Measurements from ENCODE around the gene PTPN14.
"Not testable (repeated sequence)": the region's sequence is repeated elsewhere in the genome, so short reads cannot be mapped to it uniquely, and the experiment has no call there.

Gene PTPN14

DNA sequence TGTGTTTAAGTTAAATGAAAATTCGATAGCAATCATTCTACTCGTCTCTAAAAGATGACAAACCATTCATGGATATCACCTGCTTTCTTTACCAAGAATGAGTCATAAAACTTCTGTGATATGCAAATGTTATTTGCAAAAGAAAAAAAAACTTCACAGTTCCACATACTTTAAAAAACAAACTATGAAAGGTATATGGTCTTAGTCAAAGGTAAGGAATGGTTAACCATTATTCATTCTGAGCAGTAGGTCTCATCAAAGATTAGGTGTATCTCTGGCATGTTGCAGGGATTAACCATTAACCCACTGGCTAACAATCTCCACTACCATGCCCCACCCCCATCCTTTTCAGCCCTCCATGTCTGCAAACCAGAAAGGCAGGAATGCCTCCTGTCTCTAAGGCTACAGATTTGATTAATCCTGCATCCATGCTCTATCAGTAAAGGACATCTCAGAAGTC is 44.4 kb downstream of the PTPN14 start:
- no peak for DNase-seq

DNA sequence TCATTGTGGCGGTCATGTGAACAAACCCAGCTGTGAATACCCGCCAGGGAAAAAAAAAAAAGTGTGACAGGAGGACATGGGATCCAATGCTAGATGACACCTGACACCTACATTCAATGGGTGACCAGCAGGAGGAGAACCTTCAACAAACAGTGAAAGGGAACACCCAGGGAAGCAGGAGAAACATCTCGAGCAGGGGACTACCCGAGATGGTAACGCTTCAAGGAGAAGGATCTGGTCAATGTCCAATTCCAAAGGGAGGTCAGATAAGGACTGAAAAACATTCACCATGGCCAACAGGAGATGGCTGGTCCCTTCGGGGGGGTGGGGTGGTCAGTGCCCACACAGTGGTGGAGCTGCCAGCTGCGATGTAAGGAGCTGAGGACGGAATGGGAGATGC is 46.3 kb downstream of the PTPN14 start:
- DNase-seq, result no peak

DNA sequence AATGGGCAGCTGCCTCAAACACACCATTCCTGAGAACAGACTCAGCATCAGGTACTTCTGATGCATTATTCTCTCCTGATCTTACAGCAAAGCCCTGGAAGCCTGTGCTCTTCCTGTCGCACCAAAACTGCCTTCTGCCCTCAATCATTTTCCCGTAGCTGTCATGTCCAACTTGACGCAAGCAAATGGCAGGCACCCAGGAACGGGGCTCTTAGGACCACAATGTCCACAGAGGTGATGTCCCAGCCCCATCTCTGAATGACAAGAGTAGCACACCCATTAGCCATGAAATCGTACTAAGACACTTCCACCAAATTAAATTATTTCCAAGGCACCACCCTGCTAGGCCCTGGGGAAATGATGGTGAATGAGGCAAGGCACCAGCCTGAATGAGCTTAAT is 47.1 kb downstream of the PTPN14 start:
- no peak for DNase-seq

DNA sequence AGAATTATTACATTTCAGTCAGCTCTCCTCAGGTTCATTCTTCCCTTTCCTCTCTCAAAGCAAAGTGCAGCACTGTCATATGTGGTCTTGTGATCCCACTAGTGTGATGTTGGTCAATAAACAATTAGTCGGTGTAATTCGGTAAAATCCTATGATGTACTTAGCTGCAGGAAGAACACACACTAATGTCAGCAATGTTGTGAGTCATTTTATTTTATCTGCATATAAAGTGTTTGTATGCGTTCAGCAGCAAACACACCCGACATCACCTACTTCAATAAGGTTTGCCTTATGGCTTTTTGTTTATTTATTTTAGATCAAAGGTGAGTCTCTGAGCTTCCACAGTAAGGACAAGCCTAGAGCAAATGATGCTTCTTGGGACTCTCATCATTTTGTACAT is 47.8 kb downstream of the PTPN14 start:
- DNase-seq, result no peak

DNA sequence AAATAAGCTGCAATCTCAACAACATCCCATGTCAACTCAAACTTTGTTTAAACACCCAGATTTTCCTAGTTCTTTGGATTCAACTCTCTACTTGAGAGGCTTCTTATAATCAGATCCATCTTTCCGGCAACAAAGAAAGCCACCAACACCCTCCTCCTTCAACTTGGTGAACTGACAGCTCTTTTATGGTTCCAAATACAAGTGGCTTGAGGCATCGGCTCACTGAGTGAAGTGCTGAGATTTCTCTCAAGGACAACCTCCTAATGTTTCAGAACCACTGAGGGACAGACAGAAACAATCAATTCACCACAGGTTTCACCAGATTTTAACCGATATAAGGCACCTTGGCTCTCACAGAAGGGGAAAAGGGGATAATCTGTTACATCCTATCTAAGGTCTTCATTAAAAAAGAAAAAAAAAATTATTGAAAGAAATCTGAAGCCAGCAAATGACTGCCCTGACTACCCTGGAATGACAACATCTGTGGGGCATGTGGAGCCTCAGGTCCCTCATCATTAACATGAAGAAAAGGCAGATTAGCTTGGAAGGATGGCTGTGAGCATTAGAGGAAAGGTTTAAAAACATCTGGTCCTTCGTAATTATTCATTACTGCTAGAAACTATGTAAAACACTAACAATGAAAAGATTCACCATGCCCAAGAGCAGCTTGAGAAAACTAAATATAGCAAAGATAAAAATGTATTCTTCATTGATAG is 50.9 kb downstream of the PTPN14 start:
- no peak for DNase-seq

DNA sequence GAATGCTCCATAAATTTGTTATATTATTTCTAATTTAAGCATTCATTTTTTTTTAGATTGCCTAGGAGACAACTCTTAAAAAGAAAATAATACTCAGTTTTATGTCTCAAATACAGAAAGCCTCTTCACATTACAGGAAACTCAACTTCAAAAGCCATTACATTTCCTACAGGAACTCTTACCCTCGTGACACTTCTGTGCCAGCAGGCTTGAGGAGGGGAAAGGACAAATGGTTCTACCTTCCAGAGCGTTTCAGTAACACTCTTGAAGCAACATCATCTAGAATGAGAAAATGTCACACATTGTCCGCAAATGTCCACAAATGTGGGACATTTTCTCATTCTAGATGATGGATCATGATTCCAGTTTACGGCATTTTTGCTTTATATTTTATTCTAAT is 51.7 kb downstream of the PTPN14 start:
- no peak for DNase-seq

DNA sequence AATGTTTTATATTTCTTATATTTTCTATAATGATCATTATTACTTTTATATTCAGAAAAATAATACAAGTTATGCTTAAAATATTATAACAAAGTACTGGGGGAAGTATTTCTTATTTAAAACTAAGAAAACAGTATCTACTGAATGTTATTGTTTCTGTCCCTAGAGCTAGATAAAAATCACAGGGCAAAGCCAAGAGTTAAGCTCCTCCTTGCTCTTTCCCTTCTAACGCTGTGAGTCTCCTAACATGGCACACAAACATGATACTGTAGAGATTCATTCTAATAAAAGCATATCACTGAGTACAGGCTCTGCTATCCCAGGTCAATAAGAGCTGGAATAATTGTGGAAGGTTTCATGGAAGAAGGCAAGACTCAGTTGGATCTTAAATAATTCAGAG is 53.4 kb downstream of the PTPN14 start:
- DNase-seq, result no peak

DNA sequence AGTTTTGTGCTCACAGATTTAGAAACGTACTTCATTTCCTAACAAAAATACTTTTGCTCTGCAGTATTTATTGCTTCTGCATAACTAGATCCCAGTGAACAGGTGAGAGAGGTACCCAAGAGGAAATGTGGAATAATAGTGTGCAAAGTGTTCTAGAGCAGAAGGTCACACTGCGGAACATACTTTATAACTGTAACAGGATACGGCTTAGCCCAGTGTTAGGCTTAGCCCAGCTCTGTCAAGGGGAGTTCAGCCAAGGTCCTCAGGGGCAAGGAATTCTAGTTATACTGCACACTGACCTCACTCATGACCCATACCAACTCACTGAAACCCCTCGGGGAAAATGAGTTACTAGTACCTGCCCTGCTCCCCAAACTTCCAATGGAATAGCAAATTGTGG is 55.3 kb downstream of the PTPN14 start:
- no peak for DNase-seq

DNA sequence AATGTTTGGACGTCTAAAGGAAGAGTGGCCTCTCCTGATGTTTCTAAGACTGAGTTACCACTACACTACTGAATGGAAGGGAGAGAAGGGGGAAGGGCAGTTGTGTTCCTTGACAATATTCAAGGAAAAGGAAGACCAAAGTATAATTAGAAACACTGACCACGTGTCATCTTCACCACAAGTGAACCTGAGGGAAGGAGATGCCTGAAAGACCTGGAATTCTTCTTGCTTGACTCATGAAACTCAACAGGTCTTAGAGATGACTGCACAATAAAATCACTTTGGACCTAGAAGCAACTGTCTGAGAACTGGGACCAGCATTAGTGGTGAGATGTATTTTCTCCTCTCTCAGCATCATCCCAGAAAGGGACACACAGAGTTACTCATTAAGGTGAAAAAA is 56.7 kb downstream of the PTPN14 start:
- DNase-seq, result no peak

DNA sequence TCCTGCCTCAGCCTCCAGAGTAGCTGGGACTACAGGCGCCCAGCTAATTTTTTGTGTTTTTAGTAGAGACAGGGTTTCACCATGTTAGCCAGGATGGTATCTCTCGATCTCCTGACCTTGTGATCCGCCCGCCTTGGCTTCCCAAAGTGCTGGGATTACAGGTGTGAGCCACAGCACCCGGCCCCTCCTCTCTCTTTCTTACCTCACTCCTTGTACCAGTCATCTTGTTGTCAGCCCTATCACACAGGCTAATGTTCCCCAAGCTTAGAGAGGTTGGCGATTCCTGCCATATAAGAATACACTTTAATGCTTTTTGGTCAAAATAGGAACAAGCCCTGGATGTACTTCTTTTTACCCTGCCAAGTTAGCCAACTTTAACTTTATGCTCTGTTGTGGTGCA is 57.2 kb downstream of the PTPN14 start:
- not testable (repeated sequence) for DNase-seq

DNA sequence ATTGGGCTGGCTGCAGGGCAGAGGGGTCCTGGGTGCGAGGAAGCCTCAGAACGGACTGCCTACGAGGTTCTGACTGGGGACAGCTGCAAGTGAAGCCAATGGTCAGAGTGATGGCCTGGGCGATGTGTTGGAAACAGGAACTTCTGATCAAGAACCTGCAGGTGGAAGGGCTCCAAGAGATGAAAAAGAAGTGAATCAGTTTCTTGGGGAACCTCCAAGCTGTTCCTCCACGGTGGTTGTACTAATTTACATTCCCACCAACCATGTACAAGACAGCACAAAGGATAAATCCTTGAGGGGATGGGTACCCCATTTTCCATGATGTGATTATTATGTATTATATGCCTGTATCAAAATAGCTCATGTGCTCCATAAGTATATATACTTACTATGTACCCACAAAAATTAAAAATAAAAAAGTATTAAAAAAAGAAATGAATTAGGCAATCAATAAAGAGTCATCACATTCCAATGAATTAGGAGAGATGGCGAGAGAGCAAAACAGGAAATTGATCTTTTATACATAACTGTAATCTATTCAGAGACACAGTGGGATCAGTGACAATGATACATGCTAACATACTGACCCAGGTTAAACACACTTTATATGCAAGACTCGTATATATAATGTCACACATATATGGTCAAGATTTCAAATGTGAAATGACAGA is 58.1 kb downstream of the PTPN14 start:
- no peak for DNase-seq

DNA sequence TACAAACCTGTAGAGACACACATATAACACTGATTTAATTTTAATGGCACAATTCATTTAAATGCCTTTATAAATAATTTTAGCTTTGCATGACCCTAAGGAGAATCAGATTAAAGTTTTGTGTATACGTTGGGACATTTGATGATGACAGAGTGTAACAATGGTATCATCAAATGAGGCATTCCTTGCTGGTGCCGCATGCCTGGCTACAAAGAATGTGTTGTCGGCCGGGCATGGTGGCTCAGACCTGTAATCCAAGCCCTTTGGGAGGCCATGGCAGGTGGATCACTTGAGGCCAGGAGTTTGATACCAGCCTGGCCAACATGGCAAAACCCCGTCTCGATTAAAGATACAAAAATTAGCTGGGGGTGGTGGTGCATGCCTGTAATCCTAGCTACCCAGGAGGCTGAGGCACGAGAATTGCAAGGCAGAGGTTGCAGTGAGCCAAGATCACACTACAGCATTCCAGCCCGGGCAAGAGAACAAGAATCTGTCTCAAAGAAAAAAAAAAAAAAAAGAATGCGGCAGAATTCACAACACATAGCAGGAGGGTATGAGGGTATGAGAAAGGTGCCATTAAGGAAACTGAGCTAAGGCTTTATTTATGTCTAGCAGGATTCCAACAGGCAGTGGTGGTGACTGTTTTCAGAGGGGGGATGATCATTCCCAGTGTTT is 58.9 kb downstream of the PTPN14 start:
- no peak for DNase-seq

DNA sequence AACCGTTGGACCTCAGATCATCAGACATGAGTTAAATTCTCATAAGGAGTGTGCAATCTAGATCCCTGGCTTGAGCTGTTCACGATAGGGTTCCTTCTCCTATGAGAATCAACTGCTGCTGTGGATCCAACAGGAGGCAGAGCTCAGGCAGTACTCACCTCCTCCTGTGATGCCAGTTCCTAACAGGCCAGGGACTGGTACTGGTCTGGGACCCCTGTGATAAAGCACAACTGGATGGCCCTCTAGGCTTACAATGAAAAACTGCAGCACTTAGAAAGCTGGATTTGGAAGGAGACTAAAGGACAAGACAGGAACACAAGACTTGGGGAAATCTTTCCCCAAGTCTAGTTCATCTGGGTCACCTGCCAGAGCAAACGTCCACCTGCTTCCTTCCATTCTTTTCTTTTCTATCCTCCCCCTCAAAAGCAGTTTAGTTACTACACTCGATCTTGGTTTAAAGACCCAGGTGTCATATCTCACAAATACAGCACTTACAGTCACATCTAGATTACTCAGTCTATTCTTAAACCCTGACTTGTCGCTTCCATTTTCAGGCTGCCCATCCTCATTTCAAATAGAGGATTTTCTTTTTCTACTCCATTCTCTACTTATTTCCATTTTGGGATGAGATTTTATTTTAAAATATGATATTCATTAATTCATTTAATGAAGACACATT is 59.8 kb downstream of the PTPN14 start:
- DNase-seq, result no peak

DNA sequence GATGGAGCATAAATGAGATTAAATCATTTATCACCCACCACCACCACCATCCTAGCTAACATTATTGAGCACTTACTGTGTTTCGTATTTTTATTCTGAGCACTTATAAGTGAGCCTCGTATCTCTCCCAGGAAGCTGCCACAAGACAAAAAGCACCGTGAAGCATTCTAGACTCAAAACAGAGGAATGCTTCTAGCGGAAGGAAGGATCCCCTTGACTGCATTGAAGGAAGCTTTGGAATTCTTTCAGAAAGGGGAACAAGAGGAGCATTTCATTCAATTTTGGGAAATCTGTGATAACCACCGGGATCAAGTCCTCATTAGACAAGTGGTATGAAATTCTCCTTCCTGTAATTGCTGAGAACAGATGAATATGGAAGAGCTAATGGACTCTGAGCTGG is 66.3 kb downstream of the PTPN14 start:
- no peak for DNase-seq

DNA sequence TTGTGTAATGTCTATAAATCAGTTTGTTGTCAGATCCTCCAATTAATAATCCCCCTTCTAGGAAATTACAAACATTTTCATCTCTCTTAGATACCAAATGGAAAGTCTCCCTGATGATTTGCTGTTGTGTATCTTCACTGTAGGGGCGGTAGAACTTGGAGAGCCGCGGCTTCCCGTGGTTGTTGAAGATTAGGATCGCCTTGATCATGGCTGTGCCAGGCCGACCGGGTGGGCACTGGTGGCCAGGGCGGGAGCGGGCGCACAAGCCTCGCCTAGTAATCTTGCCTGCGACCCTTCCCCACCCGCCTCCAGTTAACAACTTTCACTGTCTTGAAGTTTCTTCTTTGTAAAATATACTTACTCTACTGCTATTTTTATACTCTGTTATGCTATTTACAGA is 68.2 kb downstream of the PTPN14 start:
- DNase-seq, result not testable (repeated sequence)

DNA sequence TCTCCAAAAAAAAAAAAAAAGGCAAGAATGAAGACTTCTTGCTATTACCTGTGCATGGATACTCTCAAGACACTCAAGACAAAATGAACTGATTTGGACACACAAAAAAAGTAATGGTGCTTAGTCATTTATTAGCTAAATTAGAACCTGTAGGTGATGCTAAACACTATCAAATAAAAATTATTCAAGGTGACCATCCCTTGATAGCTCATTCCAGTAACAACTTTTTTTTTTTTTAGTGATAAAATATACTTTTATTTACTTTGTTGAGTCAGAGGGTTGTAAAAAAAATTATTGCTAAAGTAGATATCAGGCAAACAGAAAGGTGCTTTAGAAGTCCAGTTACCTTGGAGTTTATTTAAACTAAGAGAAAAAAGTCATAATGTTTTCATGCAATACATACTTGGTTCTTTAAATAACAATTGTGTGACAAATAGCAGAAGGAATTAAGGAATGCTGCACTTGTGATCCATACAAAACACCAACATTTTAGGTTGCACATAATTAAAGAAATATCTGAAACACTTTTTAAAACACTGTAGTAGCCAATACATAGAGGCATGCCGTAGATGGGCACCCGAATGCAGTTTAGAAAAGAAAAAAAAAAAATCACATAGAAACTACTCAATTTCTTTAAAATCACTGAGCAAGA is 69.3 kb downstream of the PTPN14 start:
- DNase-seq, result not testable (repeated sequence)

DNA sequence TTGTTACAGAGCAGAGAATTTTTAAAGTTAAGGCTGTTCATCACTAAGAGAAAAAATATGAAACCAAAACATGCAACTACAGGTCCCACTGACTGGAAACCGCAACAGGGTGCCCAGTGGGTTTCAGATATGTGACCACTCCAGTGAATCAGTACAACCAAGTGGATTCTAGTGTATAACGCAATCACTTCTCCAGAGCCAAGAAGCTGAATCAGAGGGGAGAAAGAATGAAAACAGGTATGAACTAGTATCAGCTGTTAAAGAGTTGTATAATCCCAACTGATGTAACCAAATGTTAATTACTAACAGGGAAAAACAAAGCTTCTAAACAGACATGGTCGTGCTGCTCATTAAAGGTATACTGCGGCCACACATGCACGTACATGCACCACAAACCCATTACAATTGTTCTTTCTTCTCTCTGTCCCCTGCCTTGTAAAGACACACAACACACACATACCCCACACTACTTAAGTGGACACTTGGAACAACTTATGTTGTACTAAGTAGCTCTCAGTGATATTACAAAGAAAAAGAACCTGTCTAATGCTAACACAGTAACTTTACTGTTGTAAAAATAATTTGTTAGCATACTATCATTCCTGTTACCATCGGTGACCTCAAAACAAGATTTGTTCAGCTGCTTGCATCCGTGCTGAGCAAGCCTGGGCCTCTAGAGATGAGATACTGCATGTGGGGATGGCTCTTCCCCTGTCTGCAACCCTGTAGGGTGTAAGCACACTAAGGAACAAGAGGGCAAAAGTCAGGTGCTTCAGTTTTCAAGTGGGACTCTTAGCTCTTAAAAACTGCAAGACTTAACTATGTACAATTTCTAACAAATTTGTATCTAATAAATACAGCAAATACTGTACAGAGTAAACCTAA is 74.2 kb downstream of the PTPN14 start:
- no peak for DNase-seq

DNA sequence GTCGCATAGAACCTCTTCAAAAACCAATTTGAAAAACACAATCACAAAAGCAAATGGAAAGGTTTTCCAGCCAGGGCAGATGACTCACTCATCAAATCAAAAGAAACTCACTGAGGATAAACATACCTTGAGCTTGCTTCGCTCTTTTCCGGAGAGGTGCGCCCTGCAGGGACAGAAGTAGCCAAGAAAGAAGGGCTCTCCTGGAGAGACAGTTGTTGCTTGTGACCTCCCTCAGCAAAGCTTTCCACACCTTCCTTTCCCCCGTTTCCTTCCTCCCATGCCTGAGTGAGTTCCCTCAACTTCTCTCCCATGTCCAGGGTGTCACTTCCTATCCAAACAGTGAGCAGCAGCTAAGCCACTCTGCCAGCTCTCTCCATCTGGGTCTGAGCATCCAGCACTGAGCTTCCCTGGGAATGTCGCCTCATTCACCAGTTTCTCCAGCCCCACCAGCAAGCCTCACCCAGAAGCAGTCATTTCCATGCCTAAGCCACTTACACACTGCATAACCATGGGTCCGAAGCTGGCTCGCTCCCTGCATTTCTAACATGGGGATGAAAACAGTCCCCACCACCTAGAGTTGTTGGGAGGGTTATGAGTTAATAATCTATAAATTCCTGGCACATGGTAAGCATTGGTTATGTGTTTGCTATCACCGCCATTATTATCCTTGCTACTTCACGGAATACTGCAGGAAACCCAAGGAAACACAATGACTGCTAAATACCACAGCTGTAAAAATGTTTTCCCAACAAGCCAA is 75.0 kb downstream of the PTPN14 start:
- no peak for DNase-seq

DNA sequence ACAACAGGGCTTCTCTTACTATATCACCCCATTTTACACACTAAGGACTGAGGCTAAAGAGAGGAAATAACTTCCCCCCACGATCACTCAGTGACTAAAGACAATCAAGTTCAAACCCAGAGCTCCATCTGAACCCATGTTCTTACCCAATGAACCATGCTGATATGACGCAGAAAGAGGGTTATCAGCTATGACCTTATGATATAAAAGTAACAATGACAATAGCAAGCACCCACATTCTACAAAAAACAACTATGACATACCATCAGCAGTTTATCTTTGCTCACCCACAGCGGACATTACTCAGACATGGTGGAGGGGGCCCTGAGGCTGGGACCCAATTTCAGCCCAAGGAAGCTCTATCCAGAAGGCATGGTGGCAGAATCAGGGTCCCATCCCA is 75.7 kb downstream of the PTPN14 start:
- no peak for DNase-seq

DNA sequence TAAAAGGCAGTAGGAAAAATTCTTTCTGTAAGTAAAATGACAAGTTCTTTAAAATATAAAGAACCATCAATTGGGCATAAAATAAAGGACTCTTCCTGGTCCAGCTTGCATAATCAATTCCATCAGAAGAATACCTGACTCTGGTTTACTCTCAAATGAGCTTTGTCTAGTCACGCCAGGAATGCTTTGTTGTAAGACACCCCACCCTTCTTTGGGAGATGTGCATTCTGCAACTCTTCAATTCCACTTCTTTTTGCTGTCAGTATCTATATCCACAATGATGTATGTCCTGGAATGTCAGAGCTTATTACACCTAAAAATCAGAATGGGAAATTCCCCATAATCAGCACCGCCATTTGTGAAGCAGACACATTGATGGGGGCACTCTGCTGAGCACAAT is 76.1 kb downstream of the PTPN14 start:
- no peak for DNase-seq

DNA sequence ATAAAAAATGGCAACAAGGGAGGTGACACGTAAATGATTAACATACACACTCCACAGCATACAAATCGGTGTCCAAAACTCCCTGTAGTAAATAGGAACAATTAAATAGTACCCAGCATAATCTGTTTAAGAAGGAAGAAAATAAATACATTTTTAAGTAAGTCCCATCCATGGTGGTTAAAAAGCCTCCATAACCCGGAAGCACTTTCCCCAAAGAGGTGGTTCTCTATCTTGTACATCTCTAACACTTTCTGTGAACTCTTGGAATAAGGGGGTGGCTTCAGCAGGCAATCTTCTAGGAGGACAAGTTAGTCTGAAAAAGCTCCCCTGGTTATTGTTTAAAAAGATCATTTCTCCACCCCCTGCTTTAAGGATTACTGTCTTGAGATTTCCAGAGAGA is 76.9 kb downstream of the PTPN14 start:
- DNase-seq, result no peak
